Activated T-cell treated with anti-CD3 and anti-CD28 coated beads, Interleukin-2, amount 50 U/mL, for 48 hours (primary cell): ENCODE measurements around the gene DHPS.
"Not testable (repeated sequence)": the region's sequence is repeated elsewhere in the genome, so short reads cannot be mapped to it uniquely, and the experiment has no call there.

Experiments used
- DNase-seq, 2 experiments: peaks; one replicate each; pipeline ENCODE4 v3.0.0-alpha.2; 2020

The DHPS gene

DNA sequence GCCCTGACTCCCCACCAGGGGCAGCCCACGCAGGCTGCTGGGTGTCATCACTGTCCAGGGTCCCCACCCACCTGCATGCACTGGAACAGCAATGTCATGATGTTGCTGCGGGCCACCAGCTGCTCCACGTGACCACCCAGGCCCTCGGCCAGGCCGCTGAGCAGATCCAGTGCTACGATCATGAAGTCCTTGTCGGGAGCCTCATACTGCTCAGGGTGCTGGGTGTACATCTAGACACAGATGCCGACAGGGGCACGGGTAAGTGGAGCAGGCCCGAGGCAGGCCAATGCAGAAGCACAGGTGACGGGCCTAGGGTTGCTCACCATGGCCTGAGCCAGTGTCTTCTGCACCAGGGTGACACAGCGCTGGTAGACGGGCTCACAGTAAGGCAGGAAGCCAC lies 23.5 kb upstream of the DHPS start:
- DNase-seq: no peak

DNA sequence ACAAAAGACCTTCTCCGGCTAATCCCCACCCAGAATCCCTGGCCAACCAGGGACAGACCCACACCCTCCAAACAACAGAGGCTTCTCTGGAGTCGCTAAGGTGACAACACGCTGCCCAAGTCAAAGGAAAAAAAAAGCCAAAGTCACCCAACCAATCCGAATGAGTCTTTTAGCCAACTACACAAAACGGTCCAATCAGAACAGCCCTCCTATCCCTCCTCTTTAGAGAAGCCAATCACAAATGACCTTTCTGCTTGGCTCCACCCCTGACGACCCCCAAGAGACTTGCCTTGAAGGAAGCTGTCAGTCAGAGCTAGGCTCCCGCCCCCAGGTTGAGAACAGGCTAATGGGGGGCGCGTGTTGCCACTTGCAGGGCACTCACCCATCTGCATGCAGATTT lies 21.4 kb upstream of the DHPS start:
- DNase-seq: peak; percentile 56 to 59

DNA sequence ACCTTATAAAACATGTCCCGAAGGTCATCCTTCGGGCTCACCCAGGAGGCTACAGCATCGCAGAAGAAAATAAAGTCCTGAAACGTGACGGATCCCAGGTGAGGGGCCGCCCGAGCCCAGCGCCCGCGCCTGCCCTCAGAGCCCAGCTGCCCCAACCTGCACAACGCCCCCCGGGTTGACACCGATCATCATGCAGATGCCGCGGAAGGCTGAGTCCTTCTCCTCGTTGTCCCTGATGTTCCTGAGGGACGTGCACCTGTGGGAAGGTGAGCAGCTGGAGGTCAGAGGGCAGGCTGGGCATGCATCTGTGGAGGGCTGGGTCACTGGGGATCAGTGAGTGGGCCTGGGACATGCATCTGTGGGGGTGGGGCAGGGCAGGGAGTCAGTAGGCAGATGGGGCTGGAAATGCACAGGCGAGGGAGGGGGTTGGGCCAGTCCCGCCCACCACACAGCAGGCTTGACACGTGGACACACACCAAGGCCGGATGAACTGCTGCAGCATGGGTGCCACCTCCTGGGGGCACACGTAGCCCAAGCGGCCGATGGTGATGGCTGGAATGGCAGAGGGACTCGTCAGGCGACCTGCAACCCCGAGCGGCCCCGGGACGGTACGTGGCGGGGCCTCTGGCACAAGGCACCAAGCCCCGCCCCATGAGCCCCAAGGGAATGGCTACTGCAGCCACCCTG lies 20.1 kb upstream of the DHPS start:
- no peak for DNase-seq

DNA sequence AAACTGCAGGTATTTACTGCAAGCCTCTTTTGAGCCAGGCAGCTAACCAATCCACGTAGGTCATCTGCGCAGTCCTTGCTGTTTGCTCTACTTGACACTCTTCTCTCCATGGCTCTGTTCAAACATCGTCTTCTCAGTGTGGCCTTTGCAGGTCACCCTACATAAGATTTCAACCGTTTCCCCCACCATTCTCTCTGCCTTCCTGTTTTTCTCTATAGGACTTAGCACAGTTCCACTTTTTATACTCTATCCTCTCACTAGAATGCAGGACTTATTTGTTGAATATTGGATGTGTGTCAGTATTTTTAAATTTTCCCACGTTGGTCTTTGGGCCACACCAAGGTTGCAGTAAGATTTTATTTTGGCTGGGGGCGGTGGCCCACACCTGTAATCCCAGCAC lies 16.5 kb upstream of the DHPS start:
- DNase-seq: no peak

DNA sequence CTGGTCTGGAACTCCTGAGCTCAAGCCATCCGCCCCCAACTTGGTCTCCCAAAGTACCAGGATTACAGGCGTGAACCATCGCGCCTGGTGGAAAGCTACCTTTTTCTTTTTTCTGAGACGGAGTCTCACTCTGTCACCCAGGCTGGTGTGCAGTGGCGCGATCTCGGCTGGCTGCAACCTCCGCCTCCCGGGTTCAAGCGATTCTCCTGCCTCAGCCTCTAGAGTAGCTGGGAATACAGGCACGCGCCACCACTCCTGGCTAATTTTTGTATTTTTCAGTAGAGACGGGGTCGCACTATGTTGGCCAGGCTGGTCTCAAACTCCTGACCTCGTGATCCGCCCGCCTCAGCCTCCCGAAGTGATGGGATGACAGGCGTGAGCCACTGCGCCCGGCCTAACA lies 15.7 kb upstream of the DHPS start:
- not testable (repeated sequence) for DNase-seq

DNA sequence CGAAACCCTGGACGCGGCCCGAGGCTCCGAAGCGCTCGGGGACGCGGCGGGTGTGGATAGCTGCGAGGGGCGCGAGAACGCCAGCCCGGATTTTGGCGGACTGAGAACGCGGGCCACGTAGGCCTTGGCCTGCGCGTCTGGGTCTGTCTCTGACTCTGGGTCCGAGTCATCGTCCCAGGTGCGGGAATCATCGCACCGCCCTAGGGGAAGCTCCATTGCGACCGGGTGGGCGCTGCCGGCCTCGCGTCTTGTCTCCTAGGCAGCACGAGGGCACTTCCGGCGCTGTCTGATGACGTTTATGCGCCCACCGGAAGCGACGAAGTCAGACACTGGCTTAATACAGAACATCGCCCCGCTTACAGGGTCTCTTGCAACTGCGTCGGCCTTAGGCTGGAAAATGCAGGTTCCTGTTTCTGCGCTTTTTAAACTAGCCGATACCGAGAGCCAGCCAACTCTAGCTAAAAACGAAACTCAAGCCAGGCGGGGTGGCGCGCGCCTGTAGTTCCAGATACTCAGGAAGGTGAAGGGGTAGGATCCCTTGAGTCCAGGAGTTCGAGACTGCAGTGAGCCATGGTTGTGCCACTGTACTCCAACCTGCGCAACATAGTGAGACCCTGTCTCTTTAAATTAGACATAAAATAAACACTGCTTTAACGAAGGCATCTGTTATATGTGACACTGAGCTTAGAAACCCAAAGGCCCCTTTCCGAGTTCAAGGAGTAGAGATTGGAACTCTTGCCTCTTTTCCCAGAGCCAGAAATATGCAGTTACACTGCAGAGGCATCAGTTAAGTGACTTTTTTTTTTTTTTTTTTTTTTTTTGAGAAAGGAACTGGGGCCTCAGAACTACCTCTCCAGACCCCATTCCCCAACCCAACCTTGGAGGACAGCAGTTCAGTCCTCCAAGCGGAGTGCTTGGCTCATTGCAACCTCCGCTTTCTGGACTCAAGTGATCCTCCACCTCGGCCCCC lies 15.0 kb upstream of the DHPS start, which contains the start of gene FBXW9:
FBXW9 (minus strand) TSS at position 266 of the 970 bp plus-strand sequence; CDS start at position 216, 50 bp downstream.
- peak; percentile 98 to 99 for DNase-seq

DNA sequence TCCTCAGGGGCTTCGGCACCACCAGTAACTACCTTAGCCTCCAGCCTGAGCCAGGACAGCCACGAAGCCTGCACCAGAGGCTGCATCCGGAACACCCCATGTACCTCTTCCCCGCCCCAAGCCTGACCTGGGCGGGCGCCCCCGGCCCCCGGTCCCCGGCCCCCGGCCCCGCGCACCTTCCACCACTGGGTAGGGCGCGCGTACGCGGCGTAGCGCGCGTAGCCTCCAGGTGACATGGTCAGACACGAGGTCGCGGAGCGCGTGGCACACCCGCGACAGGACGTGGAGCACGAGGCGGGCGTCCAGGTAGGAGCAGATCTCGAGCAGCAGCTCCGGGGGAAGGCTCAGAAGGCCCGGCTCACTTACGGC lies 14.3 kb upstream of the DHPS start:
- peak in 1 of 2 experiments; percentile 44 for DNase-seq

DNA sequence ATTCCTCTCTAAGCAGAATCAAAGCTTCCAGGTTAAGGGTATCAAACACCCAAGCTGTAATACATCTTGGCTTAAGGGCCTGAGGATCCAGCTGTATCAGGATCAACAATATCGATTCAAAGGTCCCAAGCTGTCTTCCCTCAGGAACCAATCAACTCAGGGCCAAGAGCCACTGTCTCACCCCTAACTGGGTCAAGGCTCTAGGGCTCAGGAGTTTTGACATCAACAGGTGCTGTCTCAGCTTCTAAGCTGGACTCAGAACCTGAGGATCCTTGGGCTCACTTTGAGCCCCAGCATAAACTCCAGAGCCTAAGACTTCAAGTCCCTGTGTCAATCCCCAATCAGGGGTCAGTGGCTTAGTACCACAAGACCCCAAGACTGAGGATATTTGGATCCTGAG lies 13.8 kb upstream of the DHPS start:
- no peak for DNase-seq

DNA sequence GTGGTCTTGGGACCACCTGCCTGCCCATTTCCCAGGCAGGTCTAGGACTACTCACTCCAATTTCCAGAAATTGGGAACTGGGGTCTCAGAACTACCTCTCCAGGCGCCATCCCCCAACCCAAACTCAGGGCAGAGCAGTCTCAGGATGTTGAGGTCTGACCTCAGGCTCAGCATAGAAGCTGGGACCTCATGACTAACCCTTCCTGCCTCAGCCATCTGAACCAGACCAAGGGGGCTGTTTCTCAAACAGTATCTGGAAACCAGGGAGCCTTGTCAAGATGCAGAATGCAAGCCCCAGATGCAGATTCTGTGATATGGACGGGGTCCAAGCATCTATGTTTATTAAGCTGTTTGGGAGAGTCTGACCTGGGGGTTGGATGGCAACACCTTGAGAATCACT lies 13.4 kb upstream of the DHPS start:
- no peak for DNase-seq

DNA sequence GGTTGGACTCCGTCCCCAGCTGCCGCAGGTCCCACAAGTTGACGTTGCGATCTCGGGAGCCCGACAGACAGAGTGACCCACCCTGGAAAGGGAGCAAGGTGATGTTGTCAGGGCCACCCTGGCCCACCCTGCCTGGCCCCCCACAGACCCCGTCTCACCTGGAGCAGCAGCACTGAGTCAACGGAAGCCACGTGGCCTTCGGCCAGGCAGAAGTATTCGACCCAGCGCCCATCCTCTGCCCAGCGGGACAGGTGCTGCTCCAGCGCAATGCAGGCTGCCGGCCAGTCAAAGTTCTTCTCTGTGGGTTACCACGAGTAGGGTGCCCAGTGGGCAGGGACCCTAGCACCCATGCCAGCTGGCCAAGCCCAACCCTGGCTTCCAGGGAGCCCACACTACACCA lies 13.0 kb upstream of the DHPS start:
- DNase-seq: no peak

DNA sequence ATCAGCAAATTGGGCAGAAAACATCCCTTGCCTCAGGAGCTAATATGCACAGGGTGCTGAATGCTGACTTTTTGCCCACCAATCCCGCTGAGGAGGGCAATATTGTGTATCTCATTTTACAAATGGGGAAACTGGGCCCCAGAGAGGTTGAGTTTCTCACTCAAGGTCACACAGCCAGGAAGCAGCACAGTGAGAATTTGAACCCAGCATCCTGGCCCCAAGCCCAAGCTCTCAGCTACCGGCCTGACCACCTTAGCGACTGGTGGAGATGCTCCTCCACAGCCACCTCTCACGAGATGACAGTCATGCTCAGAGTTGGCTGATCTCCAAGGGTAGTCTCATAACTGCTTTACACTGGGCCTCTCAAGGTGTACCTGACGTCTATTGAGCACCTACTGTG lies 11.3 kb upstream of the DHPS start:
- no peak for DNase-seq

DNA sequence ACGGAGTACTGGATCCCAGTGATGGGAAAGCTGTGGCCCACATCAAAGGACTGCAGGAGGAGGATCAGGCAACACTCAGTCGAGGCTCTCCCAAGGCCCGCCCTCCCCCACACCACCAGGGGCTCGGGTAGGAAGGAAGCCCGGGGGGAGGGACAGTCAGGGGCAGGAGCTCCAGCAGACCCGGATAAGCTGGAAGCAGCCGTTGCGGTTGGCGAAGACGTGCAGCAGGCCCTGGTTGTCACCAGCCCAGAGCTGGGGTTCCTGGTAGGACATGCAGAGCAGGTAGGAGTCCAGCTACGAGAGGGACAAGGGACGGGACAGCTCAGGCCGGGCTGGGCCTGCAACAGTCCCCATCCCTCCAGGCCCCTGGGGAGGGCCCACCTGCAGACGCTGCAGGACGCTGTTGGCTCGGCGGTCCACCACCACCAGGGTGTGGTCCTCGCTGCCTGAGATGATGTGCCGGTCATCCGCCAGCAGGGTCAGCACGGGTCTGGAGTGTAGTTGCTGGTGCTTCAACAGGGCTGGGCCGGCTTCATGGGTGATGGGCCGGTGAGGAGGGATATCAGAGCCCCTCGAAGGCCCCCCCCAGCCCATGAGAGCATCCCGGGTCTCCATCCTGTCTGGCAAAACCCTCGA lies 8.0 kb upstream of the DHPS start:
- no peak for DNase-seq

DNA sequence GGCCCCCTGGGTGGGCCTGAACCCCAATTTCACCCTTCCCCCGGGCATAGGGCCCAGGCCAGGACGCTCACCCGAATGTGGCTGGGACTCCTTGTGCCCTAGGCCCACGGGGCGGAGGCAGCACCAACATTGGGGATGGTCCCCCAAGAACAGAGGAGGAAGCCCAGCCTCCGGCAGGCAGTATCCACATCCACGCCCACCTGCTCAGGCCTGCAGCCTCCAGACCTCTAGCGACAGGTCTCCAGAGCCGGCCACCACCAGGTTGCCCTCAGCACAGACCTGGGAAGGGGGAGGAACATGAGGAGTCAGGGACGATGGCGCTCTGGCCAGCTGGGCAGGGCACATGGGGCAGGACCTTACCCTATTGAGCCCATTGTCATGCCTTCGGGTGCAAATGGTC lies 7.3 kb upstream of the DHPS start:
- DNase-seq: no peak

DNA sequence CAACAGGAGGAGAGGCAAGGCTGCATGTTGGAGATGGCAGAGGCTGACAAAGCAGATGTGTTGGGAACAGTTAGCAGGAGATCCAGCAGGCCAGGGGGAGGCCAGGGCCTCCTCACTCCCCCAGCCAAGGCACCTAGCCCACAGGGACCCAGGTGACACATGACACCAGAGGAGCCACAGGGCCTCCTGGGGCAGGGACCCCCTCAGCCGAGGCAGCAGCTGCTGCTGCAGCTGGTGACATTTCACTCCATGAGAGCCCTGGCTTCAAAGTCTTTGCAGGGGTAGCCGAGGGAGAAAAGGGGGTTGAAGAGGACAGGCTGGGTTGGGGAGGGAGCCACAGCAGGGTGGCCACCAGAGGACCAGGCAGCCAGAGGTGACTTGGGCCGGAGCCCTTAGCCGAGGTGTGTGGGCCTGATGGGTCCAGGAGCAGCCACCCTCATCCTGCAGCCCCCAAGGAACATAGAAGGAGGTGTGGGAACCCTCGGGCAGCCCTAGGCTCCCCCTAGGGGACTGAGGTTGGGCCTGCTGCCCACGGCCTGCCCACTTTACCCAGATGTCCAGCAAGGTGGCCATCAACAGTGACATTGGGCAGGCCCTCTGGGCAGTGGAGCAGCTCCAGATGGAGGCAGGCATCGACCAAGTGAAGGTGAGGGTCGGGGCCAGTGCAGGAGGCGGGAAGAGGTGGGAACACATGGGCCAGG lies 6.0 kb upstream of the DHPS start, which contains the start of gene GNG14:
GNG14 (plus strand) TSS at position 503 of the 701 bp plus-strand sequence; CDS start at position 554, 51 bp downstream.
- no peak for DNase-seq

DNA sequence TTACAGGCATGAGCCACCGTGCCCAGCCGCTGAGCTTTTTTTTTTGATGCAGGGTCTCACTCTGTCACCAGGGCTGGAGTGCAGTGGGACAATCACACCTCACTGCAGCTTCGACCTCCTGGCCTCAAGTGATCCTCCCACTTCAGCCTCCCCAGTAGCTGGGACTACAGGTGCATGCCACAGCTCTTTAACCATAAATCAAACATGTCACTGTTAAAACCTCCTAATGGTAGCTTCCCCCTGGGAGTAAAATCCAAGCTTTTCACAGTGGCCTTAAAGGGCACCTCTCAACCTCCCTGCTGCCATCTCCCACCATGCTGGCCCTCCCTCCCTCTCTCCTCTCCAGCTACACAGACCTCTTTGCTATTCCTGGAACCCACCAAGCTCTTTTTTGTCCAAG lies 4.2 kb upstream of the DHPS start:
- DNase-seq: no peak

DNA sequence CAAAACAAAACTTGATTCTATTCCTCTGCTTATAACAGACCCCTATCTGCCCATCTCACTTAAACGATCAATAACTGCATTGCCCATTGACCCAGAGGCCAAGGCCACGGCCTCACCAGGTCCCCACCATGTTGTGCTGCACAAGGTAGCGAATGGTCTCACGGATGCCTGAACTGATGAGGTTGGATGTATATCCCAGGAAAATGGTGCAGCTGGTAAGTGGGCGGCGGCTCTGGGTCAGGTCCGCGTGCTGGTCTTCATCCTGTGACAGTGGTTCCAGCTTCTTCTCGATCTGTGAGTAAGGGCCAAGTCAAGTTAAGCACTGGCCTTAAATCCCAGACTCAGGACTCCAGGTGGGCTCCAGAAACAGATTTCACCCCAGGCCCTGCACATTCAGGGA lies 1.6 kb downstream of the DHPS start:
- no peak for DNase-seq

DNA sequence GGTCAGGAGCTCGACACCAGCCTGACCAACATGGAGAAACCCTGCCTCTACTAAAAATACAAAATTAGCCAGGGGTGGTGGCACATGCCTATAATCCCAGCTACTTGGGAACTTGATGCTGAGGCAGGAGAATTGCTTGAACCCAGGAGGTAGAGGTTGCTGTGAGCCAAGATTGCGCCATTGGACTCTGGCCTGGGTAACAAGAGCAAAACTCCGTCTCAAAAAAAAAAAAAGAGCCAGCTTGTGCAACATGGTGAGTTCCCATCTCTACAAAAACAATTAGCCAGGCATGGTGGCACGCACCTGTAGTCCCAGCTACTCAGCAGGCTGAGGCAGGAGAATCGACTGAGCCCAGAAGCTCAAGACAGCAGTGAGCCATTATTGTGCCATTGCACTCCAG lies 3.6 kb downstream of the DHPS start:
- DNase-seq: not testable (repeated sequence)

DNA sequence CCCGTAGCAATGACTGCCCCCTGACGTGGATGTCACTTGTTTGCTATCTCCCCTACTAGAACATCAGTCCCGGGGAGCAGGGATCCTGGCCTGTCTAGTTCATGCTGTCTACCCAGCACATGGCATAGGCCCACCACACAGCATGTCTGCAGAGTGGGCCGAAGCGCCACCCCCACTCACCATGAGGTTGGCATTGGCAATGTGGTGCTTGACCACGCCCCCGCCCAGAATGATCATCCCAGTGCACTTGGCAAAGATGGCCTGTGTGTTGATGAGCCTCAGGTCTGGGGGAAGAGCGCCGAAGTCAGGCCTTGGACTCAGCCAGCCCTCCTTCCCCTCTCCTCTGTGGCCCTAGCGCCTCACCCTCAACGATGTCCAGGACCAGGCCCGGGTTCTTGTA lies 4.8 kb downstream of the DHPS start:
- no peak for DNase-seq

DNA sequence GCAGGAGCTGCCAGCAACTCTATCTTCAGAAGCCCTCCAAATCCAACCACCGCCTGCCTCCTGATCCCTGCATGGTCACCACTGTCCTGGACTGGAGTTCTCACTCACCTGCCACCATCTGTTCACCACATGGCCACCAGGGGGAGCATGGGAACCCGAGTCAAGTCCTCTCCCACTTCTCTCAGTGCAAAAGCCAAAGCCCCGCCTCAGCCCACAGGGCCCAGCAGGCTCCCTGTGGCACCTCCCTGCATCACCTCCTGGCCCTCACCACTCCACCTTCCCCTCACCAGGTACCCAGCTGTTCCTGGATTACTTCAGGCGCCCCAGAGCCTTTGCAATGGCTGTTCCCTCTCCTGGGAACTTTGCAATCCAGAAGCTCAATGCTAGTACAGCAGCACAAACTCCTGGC lies 5.3 kb downstream of the DHPS start:
- DNase-seq: peak; percentile 94 to 95

DNA sequence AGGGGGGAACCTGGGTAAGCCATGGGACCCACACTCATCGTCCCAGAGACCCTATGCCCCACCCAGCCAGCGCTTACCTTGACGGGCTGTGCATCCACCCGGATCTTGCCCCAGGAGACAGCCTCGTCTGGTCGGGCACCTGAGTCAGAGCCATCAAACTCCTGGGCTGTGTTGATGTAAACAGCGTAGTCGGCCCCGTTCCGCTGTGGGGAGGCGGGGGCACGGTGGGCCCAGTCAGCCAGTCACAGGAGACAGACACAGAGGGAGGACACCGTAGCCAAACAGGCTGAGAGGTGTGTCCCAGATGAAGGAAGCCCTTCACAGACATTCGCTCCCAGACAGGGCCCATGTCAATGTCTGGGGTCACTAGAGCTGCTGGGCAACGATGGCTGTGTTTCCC lies 5.7 kb downstream of the DHPS start:
- DNase-seq: no peak

DNA sequence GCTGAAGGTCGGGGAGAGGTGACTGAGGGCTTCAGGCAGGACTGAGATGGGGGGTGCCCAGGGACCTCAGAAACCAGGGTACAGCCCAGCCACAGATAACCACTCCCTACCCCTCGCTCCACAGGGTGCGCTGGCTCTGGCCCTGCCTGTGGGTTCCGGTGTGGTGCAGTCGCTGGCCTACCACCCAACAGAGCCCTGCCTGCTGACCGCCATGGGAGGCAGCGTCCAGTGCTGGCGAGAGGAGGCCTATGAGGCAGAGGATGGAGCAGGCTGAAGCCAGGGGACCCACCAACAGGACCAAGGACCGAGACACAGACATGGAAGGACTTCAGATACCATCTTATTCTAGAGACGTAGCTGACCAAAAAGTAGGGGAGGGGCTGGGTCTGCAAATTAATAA lies 6.3 kb downstream of the DHPS start:
- no peak for DNase-seq

DNA sequence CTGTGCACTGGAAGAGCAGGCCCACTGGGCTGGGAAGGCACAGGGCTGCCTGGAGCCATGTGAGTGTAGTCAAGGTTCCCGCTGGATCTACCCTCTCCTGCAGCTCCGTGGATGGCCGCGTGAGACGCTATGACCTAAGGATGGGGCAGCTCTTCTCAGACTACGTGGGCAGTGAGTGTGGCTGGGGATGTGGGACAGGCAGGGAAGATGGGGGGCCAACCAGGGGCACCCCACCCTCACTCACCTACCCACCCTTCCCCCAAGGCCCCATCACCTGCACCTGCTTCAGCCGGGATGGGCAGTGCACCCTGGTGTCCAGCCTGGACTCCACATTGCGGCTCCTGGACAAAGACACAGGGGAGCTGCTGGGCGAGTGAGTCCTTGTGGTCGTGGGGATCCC lies 8.9 kb downstream of the DHPS start:
- no peak for DNase-seq
